ENCODE results near the gene ACR. TPM values are rescaled to one million over a fixed set of nuclear protein-coding genes. Genes with fewer than 3 reads are reported as not detected.

ACR gene
- total and polyA plus RNA-seq, 8 donors, result 0.34 to 0.92 (median 0.40) TPM; not detected in 5

Other genes with a start within 250 kb of the ACR start
- gene LMF2, start 230.5 kb upstream of the ACR start, total RNA-seq, result 100 to 1,000 TPM in 4 of 6 donors, 10 to 100 TPM in 2; 50.3 to 162 (median 122) TPM
- gene LMF2, start 230.5 kb upstream of the ACR start, polyA plus RNA-seq, result 100 to 1,000 TPM; 142 to 175 TPM
- 10 to 100 TPM; 15.9 to 27.1 (median 23.0) TPM for gene NCAPH2, start 230.0 kb upstream of the ACR start, total RNA-seq
- gene NCAPH2, start 230.0 kb upstream of the ACR start, polyA plus RNA-seq, result 10 to 100 TPM; 56.8 to 70.1 TPM
- gene SCO2, start 212.6 kb upstream of the ACR start, total RNA-seq, result 1 to 10 TPM in 5 of 6 donors, not detected in 1; 1.2 to 3.1 (median 1.6) TPM
- gene SCO2, start 212.6 kb upstream of the ACR start, polyA plus RNA-seq, result 1 to 10 TPM in 1 of 2 donors, under 1 TPM in 1; 0.65 to 3.8 TPM
- gene TYMP, start 208.2 kb upstream of the ACR start, total RNA-seq, result 10 to 100 TPM in 4 of 6 donors, 1 to 10 TPM in 2; 5.8 to 68.6 (median 12.4) TPM
- 10 to 100 TPM; 36.0 to 58.6 TPM for gene TYMP, start 208.2 kb upstream of the ACR start, polyA plus RNA-seq
- gene KLHDC7B, start 192.3 kb upstream of the ACR start, total RNA-seq, result 1 to 10 TPM in 1 of 6 donors, under 1 TPM in 5; 0.03 to 2.1 (median 0.12) TPM
- gene KLHDC7B, start 192.3 kb upstream of the ACR start, polyA plus RNA-seq, result under 1 TPM in 1 of 2 donors, not detected in 1; 0.15 TPM
- under 1 TPM in 1 of 6 donors, not detected in 5; 0.63 TPM for gene SYCE3, start 175.3 kb upstream of the ACR start, total RNA-seq
- gene SYCE3, start 175.3 kb upstream of the ACR start, polyA plus RNA-seq, result under 1 TPM; 0.45 to 0.80 TPM
- 10 to 100 TPM in 3 of 6 donors, 1 to 10 TPM in 3; 7.2 to 26.8 (median 10.1) TPM for gene CPT1B, start 159.8 kb upstream of the ACR start, total RNA-seq
- gene CPT1B, start 159.8 kb upstream of the ACR start, polyA plus RNA-seq, result 10 to 100 TPM; 59.7 to 87.0 TPM
- gene CHKB, start 155.4 kb upstream of the ACR start, total RNA-seq, result 10 to 100 TPM; 20.4 to 55.5 (median 28.3) TPM
- gene CHKB, start 155.4 kb upstream of the ACR start, polyA plus RNA-seq, result 100 to 1,000 TPM; 236 to 283 TPM
- 1 to 10 TPM; 1.4 to 3.0 (median 2.3) TPM for gene MAPK8IP2, start 137.4 kb upstream of the ACR start, total RNA-seq
- gene MAPK8IP2, start 137.4 kb upstream of the ACR start, polyA plus RNA-seq, result 10 to 100 TPM in 1 of 2 donors, 1 to 10 TPM in 1; 3.3 to 10.0 TPM
- 10 to 100 TPM; 21.9 to 36.2 (median 27.2) TPM for gene ARSA, start 110.1 kb upstream of the ACR start, total RNA-seq
- gene ARSA, start 110.1 kb upstream of the ACR start, polyA plus RNA-seq, result 100 to 1,000 TPM in 1 of 2 donors, 10 to 100 TPM in 1; 87.1 to 119 TPM
- gene SHANK3, start 65.4 kb upstream of the ACR start, total RNA-seq, result 1 to 10 TPM; 2.7 to 6.1 (median 3.7) TPM
- 10 to 100 TPM; 18.7 to 18.9 TPM for gene SHANK3, start 65.4 kb upstream of the ACR start, polyA plus RNA-seq
- 10 to 100 TPM in 5 of 6 donors, 1 to 10 TPM in 1; 7.9 to 24.8 (median 13.3) TPM for gene RABL2B, start 45.4 kb downstream of the ACR start, total RNA-seq
- 10 to 100 TPM; 20.2 to 22.1 TPM for gene RABL2B, start 45.4 kb downstream of the ACR start, polyA plus RNA-seq